ENCODE data around the gene HOPX.

The HOPX gene

DNA sequence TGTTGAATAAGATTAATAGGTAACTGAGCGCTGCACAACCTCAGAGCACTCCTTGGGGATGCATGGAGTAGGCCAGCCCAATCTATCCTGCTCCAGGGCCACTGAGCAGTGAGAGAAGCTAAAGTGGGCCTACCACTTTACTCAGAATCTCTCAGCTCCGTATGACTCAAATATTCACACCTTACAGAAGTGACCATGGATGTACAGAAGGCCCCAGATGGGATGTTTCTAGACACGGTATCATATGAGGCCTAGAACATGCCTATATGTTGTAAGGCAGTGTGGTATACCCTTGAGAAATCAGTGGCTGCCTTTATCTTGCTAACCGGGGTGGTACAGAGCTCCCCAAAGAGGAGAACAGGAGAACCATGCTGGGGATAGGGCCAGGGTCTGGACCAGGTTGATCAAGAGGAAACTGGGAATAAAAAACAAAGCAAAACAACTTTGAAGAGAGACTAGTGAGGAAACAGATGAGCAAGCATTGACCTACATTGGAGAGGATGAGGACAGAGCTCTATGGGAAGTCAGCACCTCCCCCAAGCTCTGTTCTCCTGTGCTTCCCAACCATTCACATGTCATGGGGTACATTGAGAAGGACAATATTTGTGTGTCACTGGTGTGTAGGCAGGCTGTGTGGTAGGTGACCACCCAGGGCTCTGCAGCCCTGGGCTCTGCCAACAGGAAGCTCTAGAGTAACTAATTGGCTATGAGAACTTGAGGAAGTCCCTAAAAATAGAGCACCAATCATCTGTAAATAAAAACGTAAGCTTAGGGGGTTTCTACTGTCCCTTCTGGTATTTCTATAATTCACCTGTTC lies 31.4 kb downstream of the HOPX start:
- Histone ChIP-seq H3K36me3 (ENCODE audit: control insufficient read depth in 2 of 2, insufficient read depth in 1 of 2, low read length in 2 of 2) (no peaks in the 10 kb centered on the region), H3K27ac (ENCODE audit: extremely low read depth, low read depth, low read length) (no peak overlapping the region), H3K9me3 (ENCODE audit: control insufficient read depth, insufficient read depth, low read depth, low read length) (no peaks in the 10 kb centered on the region), H3K4me1 (ENCODE audit: control insufficient read depth, insufficient read depth, low read length) (peaks cover 8% of the 10 kb centered on the region; the same call in 1 of the 2 replicates), H3K4me3 (ENCODE audit: low read depth, low read length) (no peak overlapping the region)
- CTCF ChIA-PET: interaction anchor here (0.9 to 1.6 kb wide), 2 partner anchors 9 to 265 kb away, joined by 3 to 4 read pairs; no protein-coding TSS in a partner anchor
- TF ChIP-seq PRDM1 (tag by site-specific recombination; IDR thresholded peaks at IDR 0.05): no peak
- TF ChIP-seq, protein P1, sequence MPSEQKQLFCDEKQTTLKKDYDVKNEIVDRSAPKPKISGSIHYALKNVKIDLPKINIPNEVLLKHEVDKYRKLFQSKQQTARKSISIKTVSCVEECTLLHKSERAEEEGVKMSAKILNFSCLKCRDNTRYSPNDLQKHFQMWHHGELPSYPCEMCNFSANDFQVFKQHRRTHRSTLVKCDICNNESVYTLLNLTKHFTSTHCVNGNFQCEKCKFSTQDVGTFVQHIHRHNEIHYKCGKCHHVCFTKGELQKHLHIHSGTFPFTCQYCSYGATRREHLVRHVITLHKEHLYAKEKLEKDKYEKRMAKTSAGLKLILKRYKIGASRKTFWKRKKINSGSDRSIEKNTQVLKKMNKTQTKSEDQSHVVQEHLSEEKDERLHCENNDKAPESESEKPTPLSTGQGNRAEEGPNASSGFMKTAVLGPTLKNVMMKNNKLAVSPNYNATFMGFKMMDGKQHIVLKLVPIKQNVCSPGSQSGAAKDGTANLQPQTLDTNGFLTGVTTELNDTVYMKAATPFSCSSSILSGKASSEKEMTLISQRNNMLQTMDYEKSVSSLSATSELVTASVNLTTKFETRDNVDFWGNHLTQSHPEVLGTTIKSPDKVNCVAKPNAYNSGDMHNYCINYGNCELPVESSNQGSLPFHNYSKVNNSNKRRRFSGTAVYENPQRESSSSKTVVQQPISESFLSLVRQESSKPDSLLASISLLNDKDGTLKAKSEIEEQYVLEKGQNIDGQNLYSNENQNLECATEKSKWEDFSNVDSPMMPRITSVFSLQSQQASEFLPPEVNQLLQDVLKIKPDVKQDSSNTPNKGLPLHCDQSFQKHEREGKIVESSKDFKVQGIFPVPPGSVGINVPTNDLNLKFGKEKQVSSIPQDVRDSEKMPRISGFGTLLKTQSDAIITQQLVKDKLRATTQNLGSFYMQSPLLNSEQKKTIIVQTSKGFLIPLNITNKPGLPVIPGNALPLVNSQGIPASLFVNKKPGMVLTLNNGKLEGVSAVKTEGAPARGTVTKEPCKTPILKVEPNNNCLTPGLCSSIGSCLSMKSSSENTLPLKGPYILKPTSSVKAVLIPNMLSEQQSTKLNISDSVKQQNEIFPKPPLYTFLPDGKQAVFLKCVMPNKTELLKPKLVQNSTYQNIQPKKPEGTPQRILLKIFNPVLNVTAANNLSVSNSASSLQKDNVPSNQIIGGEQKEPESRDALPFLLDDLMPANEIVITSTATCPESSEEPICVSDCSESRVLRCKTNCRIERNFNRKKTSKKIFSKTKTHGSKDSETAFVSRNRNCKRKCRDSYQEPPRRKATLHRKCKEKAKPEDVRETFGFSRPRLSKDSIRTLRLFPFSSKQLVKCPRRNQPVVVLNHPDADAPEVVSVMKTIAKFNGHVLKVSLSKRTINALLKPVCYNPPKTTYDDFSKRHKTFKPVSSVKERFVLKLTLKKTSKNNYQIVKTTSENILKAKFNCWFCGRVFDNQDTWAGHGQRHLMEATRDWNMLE (tag by site-specific recombination; conservative IDR thresholded peaks at IDR 0.05; ENCODE audit: low read depth): no peak
- no peak for TF ChIP-seq ZEB2 (tag by site-specific recombination; IDR thresholded peaks at IDR 0.05)
- TF ChIP-seq, protein P2, sequence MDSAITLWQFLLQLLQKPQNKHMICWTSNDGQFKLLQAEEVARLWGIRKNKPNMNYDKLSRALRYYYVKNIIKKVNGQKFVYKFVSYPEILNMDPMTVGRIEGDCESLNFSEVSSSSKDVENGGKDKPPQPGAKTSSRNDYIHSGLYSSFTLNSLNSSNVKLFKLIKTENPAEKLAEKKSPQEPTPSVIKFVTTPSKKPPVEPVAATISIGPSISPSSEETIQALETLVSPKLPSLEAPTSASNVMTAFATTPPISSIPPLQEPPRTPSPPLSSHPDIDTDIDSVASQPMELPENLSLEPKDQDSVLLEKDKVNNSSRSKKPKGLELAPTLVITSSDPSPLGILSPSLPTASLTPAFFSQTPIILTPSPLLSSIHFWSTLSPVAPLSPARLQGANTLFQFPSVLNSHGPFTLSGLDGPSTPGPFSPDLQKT (IDR thresholded peaks at IDR 0.05; ENCODE audit: borderline replicate concordance, low read depth, low read length): no peak
- no peak for TF ChIP-seq ZNF510 (tag by site-specific recombination; IDR thresholded peaks at IDR 0.05; ENCODE audit: insufficient replicate concordance)
- TF ChIP-seq ZNF132 (tag by site-specific recombination; IDR thresholded peaks at IDR 0.05; ENCODE audit: borderline replicate concordance): no peak
- TF ChIP-seq ZNF623 (tag by site-specific recombination; IDR thresholded peaks at IDR 0.05): no peak
- TF ChIP-seq ZNF792 (tag by site-specific recombination; IDR thresholded peaks at IDR 0.05): no peak
- TF ChIP-seq ZNF112 (tag by site-specific recombination; IDR thresholded peaks at IDR 0.05): no peak
- TF ChIP-seq ZIC2 (tag by site-specific recombination; IDR thresholded peaks at IDR 0.05): no peak
- TF ChIP-seq ZNF239 (tag by site-specific recombination; IDR thresholded peaks at IDR 0.05): no peak
- TF ChIP-seq SETDB1 (IDR thresholded peaks at IDR 0.05; ENCODE audit: insufficient read length, low read length): no peak
- TF ChIP-seq GLI4 (tag by site-specific recombination; IDR thresholded peaks at IDR 0.05): no peak
- TF ChIP-seq ZNF416 (tag by site-specific recombination; IDR thresholded peaks at IDR 0.05): no peak
- no peak for TF ChIP-seq ZNF146 (tag by site-specific recombination; IDR thresholded peaks at IDR 0.05)
- TF ChIP-seq ZNF248 (tag by site-specific recombination; IDR thresholded peaks at IDR 0.05): no peak
- TF ChIP-seq, protein P3, sequence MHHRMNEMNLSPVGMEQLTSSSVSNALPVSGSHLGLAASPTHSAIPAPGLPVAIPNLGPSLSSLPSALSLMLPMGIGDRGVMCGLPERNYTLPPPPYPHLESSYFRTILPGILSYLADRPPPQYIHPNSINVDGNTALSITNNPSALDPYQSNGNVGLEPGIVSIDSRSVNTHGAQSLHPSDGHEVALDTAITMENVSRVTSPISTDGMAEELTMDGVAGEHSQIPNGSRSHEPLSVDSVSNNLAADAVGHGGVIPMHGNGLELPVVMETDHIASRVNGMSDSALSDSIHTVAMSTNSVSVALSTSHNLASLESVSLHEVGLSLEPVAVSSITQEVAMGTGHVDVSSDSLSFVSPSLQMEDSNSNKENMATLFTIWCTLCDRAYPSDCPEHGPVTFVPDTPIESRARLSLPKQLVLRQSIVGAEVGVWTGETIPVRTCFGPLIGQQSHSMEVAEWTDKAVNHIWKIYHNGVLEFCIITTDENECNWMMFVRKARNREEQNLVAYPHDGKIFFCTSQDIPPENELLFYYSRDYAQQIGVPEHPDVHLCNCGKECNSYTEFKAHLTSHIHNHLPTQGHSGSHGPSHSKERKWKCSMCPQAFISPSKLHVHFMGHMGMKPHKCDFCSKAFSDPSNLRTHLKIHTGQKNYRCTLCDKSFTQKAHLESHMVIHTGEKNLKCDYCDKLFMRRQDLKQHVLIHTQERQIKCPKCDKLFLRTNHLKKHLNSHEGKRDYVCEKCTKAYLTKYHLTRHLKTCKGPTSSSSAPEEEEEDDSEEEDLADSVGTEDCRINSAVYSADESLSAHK (tag by site-specific recombination; IDR thresholded peaks at IDR 0.05): no peak
- TF ChIP-seq SALL2 (tag by site-specific recombination; IDR thresholded peaks at IDR 0.05; ENCODE audit: borderline replicate concordance): no peak
- TF ChIP-seq, protein P4, sequence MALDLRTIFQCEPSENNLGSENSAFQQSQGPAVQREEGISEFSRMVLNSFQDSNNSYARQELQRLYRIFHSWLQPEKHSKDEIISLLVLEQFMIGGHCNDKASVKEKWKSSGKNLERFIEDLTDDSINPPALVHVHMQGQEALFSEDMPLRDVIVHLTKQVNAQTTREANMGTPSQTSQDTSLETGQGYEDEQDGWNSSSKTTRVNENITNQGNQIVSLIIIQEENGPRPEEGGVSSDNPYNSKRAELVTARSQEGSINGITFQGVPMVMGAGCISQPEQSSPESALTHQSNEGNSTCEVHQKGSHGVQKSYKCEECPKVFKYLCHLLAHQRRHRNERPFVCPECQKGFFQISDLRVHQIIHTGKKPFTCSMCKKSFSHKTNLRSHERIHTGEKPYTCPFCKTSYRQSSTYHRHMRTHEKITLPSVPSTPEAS (tag by site-specific recombination; IDR thresholded peaks at IDR 0.05): no peak
- POLR2A ChIA-PET: no interaction called here
